T47D (cell line): ENCODE data around the gene IL1RAP.
A peak's percentile ranks its signal among the peaks of the same experiment; 100 is the strongest.

Source experiments
- DNase-seq, 2 experiments: peaks; one replicate each; pipeline versions ENCODE4 v3.0.0 to v3.0.0-alpha.2; 2011 to 2012; ENCODE audit warnings: low read depth in 1 of 2, low spot score in 1 of 2
- JUND ChIP-seq: IDR thresholded peaks from 2 replicates; pipeline ENCODE4 v1.6.1; 2012; ENCODE audit warnings: low read depth
- in situ Hi-C: cut with HindIII; loops from 2 replicates; pipeline ENCODE4 v1.10.0; 2016; ENCODE audit warnings: low sequenced_read_pairs, low pct_unique_long_range_greater_than_20kb

IL1RAP gene

GRCh38 chr3:190692256-190692655, 178.4 kb downstream of the IL1RAP start:
- DNase-seq: no peak
- in situ Hi-C loops: loop anchor here (25.0 kb wide), 1 partner anchor 730 kb away; no protein-coding TSS in a partner anchor
- no peak for TF ChIP-seq JUND

- in situ Hi-C loops: loop anchor here (25.0 kb wide), 1 partner anchor 732 kb away; no protein-coding TSS in a partner anchor
- no peak for TF ChIP-seq JUND
- no peak for DNase-seq
Measured at GRCh38 chr3:190694335-190695001, 180.6 kb downstream of the IL1RAP start.

GRCh38 chr3:190695225-190695624, 181.3 kb downstream of the IL1RAP start:
- in situ Hi-C loops: loop anchor here (25.0 kb wide), 1 partner anchor 733 kb away; no protein-coding TSS in a partner anchor
- TF ChIP-seq JUND: no peak
- DNase-seq: no peak

GRCh38 chr3:190695994-190696393, 182.1 kb downstream of the IL1RAP start:
- in situ Hi-C loops: loop anchor here (25.0 kb wide), 1 partner anchor 734 kb away; no protein-coding TSS in a partner anchor
- DNase-seq: no peak
- no peak for TF ChIP-seq JUND

GRCh38 chr3:190696777-190697501, 183.1 kb downstream of the IL1RAP start:
- in situ Hi-C loops: loop anchor here (25.0 kb wide), 1 partner anchor 735 kb away; no protein-coding TSS in a partner anchor
- TF ChIP-seq JUND: no peak
- peak; percentile 29 to 76 for DNase-seq

GRCh38 chr3:190697502-190697830, 183.6 kb downstream of the IL1RAP start:
- no peak for TF ChIP-seq JUND
- in situ Hi-C loops: loop anchor here (25.0 kb wide), 1 partner anchor 735 kb away; no protein-coding TSS in a partner anchor
- DNase-seq: no peak

- no peak for DNase-seq
- in situ Hi-C loops: loop anchor here (25.0 kb wide), 1 partner anchor 736 kb away; no protein-coding TSS in a partner anchor
- TF ChIP-seq JUND: no peak
Measured at GRCh38 chr3:190697901-190698300, 184.0 kb downstream of the IL1RAP start.

GRCh38 chr3:190699776-190700175, 185.9 kb downstream of the IL1RAP start:
- no peak for DNase-seq
- in situ Hi-C loops: loop anchor here (25.0 kb wide), 1 partner anchor 737 kb away; no protein-coding TSS in a partner anchor
- TF ChIP-seq JUND: no peak

GRCh38 chr3:190701096-190701532, 187.2 kb downstream of the IL1RAP start:
- in situ Hi-C loops: no loop called here
- peak; percentile 59 to 82 for DNase-seq
- no peak for TF ChIP-seq JUND

- no peak for DNase-seq
- TF ChIP-seq JUND: no peak
- in situ Hi-C loops: no loop called here
Measured at GRCh38 chr3:190706582-190706981, 192.7 kb downstream of the IL1RAP start.
